ENCODE data around the gene UBQLN2.
"Not testable (repeated sequence)": the region's sequence is repeated elsewhere in the genome, so short reads cannot be mapped to it uniquely, and the experiment has no call there.

Gene UBQLN2

GRCh38 chrX:56563231-56564161, at the start of gene UBQLN2:
UBQLN2 (plus strand) TSS chrX:56563627; CDS start chrX:56563874, 247 bp downstream.
- peak within 1 kb of the TSS; percentile 63 for H3K4me3 ChIP-seq (ENCODE audit: low read depth, low read length)
- TF ChIP-seq CTCF (IDR thresholded peaks at IDR 0.05; ENCODE audit: low read depth, low read length), result no peak

GRCh38 chrX:56519642-56520041, 43.8 kb upstream of the UBQLN2 start:
- no peak overlapping the region for H3K4me3 ChIP-seq (ENCODE audit: low read depth, low read length)
- no peak for TF ChIP-seq CTCF (IDR thresholded peaks at IDR 0.05; ENCODE audit: low read depth, low read length)

GRCh38 chrX:56529482-56530007, 33.9 kb upstream of the UBQLN2 start:
- H3K4me3 ChIP-seq (ENCODE audit: low read depth, low read length), result not testable (repeated sequence)

- H3K4me3 ChIP-seq (ENCODE audit: low read depth, low read length), result no peak overlapping the region
- no peak for TF ChIP-seq CTCF (IDR thresholded peaks at IDR 0.05; ENCODE audit: low read depth, low read length)
Observed at GRCh38 chrX:56530011-56530410, 33.4 kb upstream of the UBQLN2 start.

- H3K4me3 ChIP-seq (ENCODE audit: low read depth, low read length), result no peak overlapping the region
- TF ChIP-seq CTCF (IDR thresholded peaks at IDR 0.05; ENCODE audit: low read depth, low read length), result no peak
Observed at GRCh38 chrX:56550667-56551066, 12.8 kb upstream of the UBQLN2 start.

- no peak for TF ChIP-seq CTCF (IDR thresholded peaks at IDR 0.05; ENCODE audit: low read depth, low read length)
Observed at GRCh38 chrX:56554870-56555269, 8.6 kb upstream of the UBQLN2 start.

GRCh38 chrX:56557376-56557929, 6.0 kb upstream of the UBQLN2 start:
- no peak for TF ChIP-seq CTCF (IDR thresholded peaks at IDR 0.05; ENCODE audit: low read depth, low read length)
- H3K4me3 ChIP-seq (ENCODE audit: low read depth, low read length), result no peak overlapping the region

More at GRCh38 chrX:56554870-56555269, 8.6 kb upstream of the UBQLN2 start:
- no peak overlapping the region for H3K4me3 ChIP-seq (ENCODE audit: low read depth, low read length)

Data from WI38 (cell line).